AG04450 (cell line): ENCODE measurements around the gene NEMP1. TPM values are rescaled to one million over a fixed set of nuclear protein-coding genes. Genes with fewer than 3 reads are reported as not detected.
"Not testable (repeated sequence)": the region's sequence is repeated elsewhere in the genome, so short reads cannot be mapped to it uniquely, and the experiment has no call there.

Experiments
- CTCF ChIA-PET: fragments of 300-600, 350-600 bp; formaldehyde crosslinking; extraction: SDS; loops from one replicate; lab custom pipeline; 2022; ENCODE audit warnings: antibody characterized with exemption, inconsistent platforms; lab: Charles Lee
- POLR2A ChIA-PET: fragments of 350-600 bp; formaldehyde crosslinking; extraction: SDS; loops from one replicate; lab custom pipeline; 2021; ENCODE audit warnings: antibody characterized with exemption, inconsistent platforms; lab: Yijun Ruan, JAX
- DNase-seq: peaks from one replicate; pipeline ENCODE4 v3.0.0-alpha.2; 2011; ENCODE audit warnings: low read depth, low spot score
- H3K27ac ChIP-seq: one replicate; pipeline ENCODE4 v1.5.1; 2012; ENCODE audit warnings: low read depth, low read length, control low read depth
- H3K27me3 ChIP-seq: one replicate; pipeline ENCODE4 v1.6.0; 2012; ENCODE audit warnings: low read length; ENCODE audit not compliant: control insufficient read depth, insufficient read depth
- H3K4me3 ChIP-seq: 2 replicates; pipeline ENCODE4 v1.5.1; 2011; ENCODE audit warnings: mild to moderate bottlenecking, low read depth, low read length, control low read depth
- H3K9me3 ChIP-seq: 2 replicates; pipeline ENCODE4 v1.5.1; 2012; ENCODE audit warnings: low read length; ENCODE audit not compliant: control insufficient read depth, insufficient read depth
- polyA plus RNA-seq: library from polyadenylated mRNA; depleted of rRNA; stranded (reverse); fragments of >200 nt; gene quantifications from 2 replicates; pipeline ENCODE4 v1.2.3, GENCODE V29; 2011
- TF ChIP-seq, protein P1 (sequence below): IDR thresholded peaks from 2 replicates; pipeline ENCODE4 v1.5.1; 2011; ENCODE audit warnings: low read depth, low read length, control low read depth, inconsistent platforms

Gene NEMP1
- polyA plus RNA-seq, 1 experiment = 11.9 TPM

DNA sequence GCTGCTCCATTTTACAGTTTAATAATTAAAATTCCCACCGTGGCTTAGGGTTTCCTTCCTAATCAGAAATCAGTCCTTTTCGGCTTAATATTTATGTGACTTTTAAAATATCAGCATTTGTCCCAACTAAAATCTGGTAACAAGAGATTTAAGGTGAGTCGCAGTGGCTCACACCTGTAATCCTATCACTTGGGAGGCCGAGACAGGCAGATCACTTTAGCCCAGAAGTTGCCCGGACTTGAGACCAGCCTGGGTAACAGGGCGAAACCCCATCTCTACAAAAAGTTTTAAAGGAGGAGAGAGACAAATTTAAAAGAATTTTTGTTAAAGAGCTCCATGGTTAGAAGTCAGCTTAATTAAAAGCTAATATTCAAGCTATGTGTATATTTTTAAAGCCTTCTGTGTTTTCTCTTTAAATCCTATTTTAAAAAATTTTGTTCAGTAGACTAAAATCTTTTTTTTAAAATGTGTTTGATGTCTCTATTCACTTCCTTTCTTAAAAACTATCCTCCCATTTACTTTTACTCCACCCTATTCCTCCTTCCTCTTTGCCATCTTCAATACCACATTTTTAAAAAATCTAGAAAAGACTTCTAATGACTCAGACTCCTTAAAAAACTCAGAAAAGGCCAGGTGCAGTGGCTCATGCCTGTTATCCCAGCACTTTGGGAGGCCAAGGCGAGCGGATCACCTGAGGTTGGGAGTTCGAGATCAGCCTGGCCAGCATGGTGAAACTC, 58.4 kb downstream of the NEMP1 start:
- H3K27me3 ChIP-seq = peaks cover 20% of the 10 kb centered on the region
- POLR2A ChIA-PET = no interaction called here
- H3K9me3 ChIP-seq = no peaks in the 10 kb centered on the region
- no peak overlapping the region for H3K27ac ChIP-seq
- CTCF ChIA-PET = interaction anchor here (1.3 to 1.6 kb wide), 3 partner anchors 18 to 49 kb away, joined by 4 to 6 read pairs (median 5); no protein-coding TSS in a partner anchor
- no peak for DNase-seq
- H3K4me3 ChIP-seq = no peak overlapping the region
- TF ChIP-seq, protein P1, sequence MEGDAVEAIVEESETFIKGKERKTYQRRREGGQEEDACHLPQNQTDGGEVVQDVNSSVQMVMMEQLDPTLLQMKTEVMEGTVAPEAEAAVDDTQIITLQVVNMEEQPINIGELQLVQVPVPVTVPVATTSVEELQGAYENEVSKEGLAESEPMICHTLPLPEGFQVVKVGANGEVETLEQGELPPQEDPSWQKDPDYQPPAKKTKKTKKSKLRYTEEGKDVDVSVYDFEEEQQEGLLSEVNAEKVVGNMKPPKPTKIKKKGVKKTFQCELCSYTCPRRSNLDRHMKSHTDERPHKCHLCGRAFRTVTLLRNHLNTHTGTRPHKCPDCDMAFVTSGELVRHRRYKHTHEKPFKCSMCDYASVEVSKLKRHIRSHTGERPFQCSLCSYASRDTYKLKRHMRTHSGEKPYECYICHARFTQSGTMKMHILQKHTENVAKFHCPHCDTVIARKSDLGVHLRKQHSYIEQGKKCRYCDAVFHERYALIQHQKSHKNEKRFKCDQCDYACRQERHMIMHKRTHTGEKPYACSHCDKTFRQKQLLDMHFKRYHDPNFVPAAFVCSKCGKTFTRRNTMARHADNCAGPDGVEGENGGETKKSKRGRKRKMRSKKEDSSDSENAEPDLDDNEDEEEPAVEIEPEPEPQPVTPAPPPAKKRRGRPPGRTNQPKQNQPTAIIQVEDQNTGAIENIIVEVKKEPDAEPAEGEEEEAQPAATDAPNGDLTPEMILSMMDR = no peak

GRCh38 chr12:57018906-57019305, 59.7 kb downstream of the NEMP1 start:
- Histone ChIP-seq H3K9me3 (no peaks in the 10 kb centered on the region), H3K27ac (peak overlapping the region; percentile 47), H3K4me3 (no peak overlapping the region), H3K27me3 (peaks cover 26% of the 10 kb centered on the region)
- no peak for DNase-seq
- ChIA-PET POLR2A (interaction anchor here (1.0 kb wide), 1 partner anchor 10 kb away, joined by 3 read pairs; no protein-coding TSS in a partner anchor), CTCF (interaction anchor here (0.9 to 2.6 kb wide), 3 partner anchors 10 to 42 kb away, joined by 3 to 13 read pairs (median 6); no protein-coding TSS in a partner anchor)
- TF ChIP-seq, protein P1 = no peak

- CTCF ChIA-PET = interaction anchor here (0.6 to 2.6 kb wide), 7 partner anchors 10 to 440 kb away, joined by 3 to 13 read pairs (median 4); partner anchors contain the start of gene ZBTB39
Observed at GRCh38 chr12:57018353-57018752, 60.2 kb downstream of the NEMP1 start.

DNA sequence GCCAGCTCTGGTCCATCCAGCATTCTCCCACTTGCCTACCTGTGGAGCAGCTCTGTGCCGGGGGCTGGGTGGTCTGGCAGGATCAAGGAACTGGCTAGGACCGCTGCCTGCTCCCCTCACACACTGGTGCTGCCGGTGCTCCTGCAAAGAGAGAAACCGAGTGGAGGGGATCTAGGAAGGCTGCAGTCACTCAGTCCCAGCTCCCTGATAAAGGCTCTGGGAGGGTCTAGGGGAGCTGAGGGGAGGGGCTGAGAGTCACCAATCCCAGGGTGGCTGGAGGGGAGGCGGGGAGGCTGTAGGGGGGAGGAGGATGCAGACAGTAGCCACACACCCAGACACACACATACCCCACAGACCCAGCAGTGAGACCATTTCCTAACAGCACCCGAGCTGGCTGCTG, 62.2 kb downstream of the NEMP1 start, which contains the start of gene TAC3:
TAC3 (minus strand) TSS at position 182 of the 400 bp plus-strand sequence. CDS start 732 bp downstream, outside the sequence.
- ChIA-PET CTCF (interaction anchor here (0.7 to 1.5 kb wide), 5 partner anchors 8 to 380 kb away, joined by 3 to 15 read pairs (median 5); partner anchors contain the start of gene STAT6), POLR2A (no interaction called here)
- Histone ChIP-seq H3K4me3 (no peak within 1 kb of the TSS), H3K27ac (no peak within 1 kb of the TSS), H3K27me3 (peaks cover 43% of the 10 kb centered on the region), H3K9me3 (no peaks in the 10 kb centered on the region)
- no peak for DNase-seq
- TF ChIP-seq, protein P1 = no peak

More at GRCh38 chr12:57018353-57018752, 60.2 kb downstream of the NEMP1 start:
- H3K4me3 ChIP-seq, DNase-seq, H3K27ac ChIP-seq, H3K9me3 ChIP-seq: not testable (repeated sequence)
- H3K27me3 ChIP-seq = peaks cover 31% of the 10 kb centered on the region
- POLR2A ChIA-PET = interaction anchor here (0.6 to 1.0 kb wide), 2 partner anchors 10 to 260 kb away, joined by 3 read pairs; no protein-coding TSS in a partner anchor

- CTCF ChIA-PET = interaction anchor here (15.4 kb wide), 1 partner anchor 47 kb away, joined by 273 read pairs; no protein-coding TSS in a partner anchor
- DNase-seq = no peak
- TF ChIP-seq, protein P1 = no peak
- no peak overlapping the region for H3K27ac ChIP-seq
- H3K27me3 ChIP-seq = peaks cover 43% of the 10 kb centered on the region
- no peak overlapping the region for H3K4me3 ChIP-seq
- no peaks in the 10 kb centered on the region for H3K9me3 ChIP-seq
- POLR2A ChIA-PET = interaction anchor here (0.6 kb wide), 1 partner anchor 90 kb away, joined by 3 read pairs; no protein-coding TSS in a partner anchor
Observed at GRCh38 chr12:57012600-57013465, 65.8 kb downstream of the NEMP1 start.
